ENCODE measurements around the gene UBA3.

Gene UBA3

GRCh38 chr3:69008980-69009379, 71.2 kb downstream of the UBA3 start:
- TF ChIP-seq, protein P1, sequence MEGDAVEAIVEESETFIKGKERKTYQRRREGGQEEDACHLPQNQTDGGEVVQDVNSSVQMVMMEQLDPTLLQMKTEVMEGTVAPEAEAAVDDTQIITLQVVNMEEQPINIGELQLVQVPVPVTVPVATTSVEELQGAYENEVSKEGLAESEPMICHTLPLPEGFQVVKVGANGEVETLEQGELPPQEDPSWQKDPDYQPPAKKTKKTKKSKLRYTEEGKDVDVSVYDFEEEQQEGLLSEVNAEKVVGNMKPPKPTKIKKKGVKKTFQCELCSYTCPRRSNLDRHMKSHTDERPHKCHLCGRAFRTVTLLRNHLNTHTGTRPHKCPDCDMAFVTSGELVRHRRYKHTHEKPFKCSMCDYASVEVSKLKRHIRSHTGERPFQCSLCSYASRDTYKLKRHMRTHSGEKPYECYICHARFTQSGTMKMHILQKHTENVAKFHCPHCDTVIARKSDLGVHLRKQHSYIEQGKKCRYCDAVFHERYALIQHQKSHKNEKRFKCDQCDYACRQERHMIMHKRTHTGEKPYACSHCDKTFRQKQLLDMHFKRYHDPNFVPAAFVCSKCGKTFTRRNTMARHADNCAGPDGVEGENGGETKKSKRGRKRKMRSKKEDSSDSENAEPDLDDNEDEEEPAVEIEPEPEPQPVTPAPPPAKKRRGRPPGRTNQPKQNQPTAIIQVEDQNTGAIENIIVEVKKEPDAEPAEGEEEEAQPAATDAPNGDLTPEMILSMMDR (IDR thresholded peaks at IDR 0.05): no peak

GRCh38 chr3:69005791-69006482, 74.2 kb downstream of the UBA3 start:
- TF ChIP-seq, protein P1 (IDR thresholded peaks at IDR 0.05): no peak

DNA sequence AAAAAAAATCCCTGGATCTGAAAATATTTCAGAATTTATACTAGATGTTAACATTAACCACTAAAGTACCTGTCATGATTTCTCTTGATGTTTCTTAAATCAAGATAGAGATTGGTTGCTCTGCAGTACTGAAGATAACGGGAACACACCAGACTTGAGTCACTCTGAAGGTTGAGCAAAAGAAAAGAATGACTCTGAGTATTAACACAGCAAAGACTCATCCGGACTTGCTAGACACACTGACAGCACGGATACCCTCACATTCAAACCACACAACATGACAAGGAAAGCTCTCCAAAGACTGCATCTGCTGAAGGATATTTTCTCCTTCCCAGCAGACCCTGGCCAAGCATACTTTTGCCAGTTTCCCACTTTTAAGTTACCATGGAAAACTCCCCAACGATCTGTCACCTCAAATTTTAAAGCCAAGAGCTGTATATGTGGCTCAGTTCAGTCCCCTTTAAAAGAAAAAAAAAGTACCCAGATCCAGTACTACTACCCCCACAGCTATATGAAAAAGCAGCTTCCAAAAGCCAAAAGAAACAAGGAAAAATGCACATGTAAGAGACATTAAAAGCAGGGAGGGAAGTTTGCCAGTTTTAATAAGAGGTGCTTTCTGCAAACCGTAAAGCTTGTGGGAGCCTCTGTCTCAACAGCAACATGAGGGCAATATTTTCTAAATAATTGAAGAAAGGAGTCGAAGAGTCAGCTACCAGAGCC, 74.9 kb downstream of the UBA3 start:
- TF ChIP-seq, protein P1 (IDR thresholded peaks at IDR 0.05): no peak

All from LNCAP (cell line).